HG03135 (cell line): Measurements from ENCODE around the gene CXCR6.

Source experiments
- ATAC-seq: cut with Tn5 transposase; IDR thresholded peaks from one replicate; pipeline ENCODE4 v1.9.1; 2021; ENCODE audit warnings: mild to moderate bottlenecking, moderate library complexity; ENCODE audit not compliant: unreplicated experiment

CXCR6 gene

GRCh38 chr3:45946307-45946706 lies 3.0 kb downstream of the CXCR6 start:
- ATAC-seq: no peak

- no peak for ATAC-seq
These were observed 3.6 kb downstream of the CXCR6 start for GRCh38 chr3:45946875-45947274.

DNA sequence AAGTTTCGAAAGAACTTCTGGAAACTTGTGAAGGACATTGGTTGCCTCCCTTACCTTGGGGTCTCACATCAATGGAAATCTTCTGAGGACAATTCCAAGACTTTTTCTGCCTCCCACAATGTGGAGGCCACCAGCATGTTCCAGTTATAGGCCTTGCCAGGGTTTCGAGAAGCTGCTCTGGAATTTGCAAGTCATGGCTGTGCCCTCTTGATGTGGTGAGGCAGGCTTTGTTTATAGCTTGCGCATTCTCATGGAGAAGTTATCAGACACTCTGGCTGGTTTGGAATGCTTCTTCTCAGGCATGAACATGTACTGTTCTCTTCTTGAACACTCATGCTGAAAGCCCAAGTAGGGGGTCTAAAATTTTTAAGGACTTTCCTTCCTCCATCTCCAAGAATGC lies 4.1 kb downstream of the CXCR6 start:
- ATAC-seq: no peak

GRCh38 chr3:45948311-45948781 lies 5.1 kb downstream of the CXCR6 start:
- ATAC-seq: no peak

DNA sequence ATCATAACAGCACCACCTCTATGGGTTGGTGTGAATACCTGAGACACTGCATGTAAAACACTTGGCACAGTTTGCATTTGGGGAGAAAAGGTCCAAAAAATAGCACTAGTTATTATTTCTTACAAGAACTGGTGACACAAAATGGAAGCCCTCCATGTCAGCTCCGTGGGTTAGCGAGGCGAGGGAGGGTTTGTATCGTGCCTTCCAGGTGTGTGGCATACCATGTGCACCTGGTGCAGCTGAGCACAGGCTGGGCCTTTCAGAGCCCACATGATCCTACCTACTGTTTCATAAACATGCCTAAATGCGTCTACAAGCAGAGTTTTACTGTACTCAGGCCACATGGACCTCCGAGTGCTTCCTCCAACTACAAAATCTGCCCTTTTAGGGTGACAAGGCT lies 5.6 kb downstream of the CXCR6 start:
- no peak for ATAC-seq

GRCh38 chr3:45949432-45949831 lies 6.2 kb downstream of the CXCR6 start:
- no peak for ATAC-seq

DNA sequence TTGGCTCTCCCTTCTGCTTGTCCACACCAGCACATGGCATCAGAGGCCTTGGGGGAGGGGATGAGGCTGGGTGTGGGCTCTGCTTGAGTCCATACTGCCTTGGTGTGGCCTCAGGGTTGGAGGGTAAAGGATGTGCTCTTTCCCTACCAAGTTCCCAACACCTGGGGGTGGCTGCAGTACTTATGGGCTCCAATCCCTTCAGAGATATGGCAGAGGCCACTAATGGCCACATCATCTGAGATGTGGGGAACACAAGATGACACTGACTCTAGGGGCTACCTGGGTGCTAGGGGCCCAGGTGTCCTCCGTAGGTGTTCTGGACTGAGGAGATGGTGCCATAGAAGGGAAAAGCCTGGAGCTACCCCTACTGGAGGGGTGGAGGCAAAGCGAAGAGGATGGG lies 6.9 kb downstream of the CXCR6 start:
- ATAC-seq: no peak

DNA sequence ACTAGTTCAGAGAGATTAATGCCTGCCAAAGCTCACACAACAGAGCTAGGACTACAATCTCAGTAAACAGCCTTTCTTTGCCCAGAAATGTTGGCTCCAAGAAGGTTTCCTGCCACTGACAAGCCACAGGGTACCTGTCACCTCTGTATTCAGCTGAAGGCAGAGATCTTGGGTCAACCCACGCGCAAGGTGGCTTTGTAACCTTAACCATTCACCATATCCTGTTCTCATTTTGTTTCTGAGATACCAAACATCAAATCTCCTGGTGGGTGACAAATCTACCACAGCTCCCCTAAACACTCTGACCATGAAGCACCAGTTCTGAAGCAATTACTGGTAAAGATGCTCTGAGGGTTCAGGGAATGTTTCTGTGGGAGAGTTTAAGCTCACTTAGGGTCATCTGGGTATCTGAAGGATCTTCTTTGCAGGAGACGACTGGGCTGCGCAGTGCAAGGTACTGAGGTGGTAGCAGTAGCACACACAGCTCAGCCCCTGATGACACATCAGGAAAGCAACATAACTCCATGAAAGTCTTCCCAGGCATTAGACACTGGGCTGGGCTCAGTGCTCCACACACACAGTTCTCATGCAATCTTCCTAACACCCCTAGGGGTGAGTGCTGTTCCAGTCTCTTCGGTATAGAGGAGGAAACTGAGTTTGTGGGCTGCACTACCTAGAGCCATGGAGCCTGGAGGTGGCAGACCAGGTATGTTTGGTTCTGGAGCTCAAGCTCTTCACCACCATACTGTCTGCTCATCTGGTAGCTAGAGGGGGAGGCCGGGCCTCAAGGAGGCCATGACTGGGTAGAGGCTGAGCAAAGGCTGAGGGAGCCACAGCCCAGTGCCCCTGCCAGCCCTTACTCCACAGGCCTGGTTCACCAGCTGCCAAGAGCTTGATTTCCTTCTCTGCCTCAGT lies 7.7 kb downstream of the CXCR6 start:
- ATAC-seq: no peak

GRCh38 chr3:45951946-45952345 lies 8.7 kb downstream of the CXCR6 start:
- no peak for ATAC-seq

DNA sequence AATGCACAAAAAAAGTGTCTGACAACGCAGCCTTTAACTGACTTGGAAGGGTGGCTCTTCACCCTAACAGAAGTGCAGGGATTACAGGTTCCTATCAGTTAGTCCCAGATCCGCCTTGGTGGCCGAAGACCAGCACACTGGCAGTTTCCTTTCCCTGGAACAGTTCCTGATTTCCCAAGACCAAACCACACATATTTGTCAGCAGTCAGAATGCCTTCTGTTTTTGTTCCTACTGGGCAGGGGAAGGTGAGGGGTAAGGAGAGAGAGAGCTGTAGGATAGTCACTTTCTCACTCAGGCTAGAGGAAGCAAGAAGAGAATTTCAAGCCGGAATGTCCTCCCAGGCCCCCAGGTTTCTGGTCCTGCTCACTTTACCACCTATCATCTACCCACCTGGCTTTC lies 9.2 kb downstream of the CXCR6 start:
- ATAC-seq: no peak

GRCh38 chr3:45953536-45953935 lies 10.3 kb downstream of the CXCR6 start:
- no peak for ATAC-seq

- no peak for ATAC-seq
These were observed 11.0 kb downstream of the CXCR6 start for GRCh38 chr3:45954306-45954705.

DNA sequence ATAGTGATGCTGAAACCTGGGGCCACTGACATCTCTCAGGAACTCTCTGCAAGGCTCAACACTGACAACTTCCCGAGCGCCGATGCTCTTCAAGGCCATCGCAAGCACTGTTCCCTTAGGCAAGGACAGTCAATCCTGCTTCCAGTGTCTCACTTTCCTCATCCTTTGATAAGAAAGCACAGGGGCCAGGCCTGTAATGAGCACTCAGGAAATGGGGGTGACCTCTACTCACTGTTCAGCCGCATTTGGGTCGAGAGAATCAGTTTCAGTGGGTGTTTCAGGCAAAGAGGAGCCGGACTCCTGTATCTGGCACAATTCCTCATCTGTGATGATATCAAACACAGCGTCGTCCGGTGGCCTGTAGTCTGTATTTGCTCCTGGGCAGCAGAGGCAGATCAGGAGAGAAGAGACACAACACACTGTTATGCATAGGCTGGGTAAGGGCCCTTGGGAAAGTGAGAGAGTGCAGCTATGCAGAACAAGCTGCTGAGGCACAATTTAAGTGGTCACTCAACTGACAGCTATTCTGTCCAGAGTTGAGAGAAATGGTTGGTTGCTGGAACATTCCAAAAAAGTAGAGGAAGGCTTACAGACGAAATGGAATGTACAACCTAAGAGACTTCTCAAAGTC lies 11.9 kb downstream of the CXCR6 start:
- no peak for ATAC-seq

DNA sequence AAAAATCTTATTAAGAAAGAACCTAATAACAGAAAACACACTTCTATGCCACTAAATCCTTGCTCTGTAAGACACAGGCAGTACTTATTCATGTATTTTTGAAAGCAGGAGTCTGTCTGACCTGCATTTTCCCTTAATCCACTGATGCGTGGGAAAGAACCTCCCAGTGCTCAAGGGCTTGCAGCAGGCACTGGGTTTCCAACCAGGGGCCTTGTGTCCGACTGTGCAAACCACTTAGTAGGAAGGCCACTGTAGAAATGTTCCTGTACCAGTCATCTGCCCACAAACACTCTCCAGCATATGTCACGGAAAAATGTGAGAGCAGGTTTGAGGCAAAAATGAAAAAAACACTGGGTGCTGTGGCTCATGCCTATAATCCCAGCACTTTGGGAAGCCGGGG lies 12.4 kb downstream of the CXCR6 start:
- no peak for ATAC-seq

DNA sequence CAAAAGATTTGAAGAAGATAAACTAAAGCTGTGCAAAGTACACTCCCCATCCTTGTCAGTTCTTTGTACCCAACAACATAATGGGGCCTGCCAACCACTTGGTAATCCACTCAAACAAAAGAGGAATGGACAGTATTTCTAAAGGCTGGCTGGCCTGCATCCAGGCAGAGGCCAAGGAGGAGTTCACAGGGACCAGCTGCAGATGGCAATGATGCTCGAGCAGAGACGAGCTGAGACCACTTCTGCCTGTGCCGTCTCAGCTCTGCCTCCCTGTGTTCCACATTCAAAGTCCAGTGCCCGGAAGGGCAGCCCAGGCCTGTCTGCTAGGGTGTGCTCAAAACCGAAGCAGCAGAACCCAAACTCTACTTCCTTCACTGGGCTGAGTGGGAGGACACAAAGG lies 14.3 kb downstream of the CXCR6 start:
- ATAC-seq: no peak

GRCh38 chr3:45958321-45958791 lies 15.1 kb downstream of the CXCR6 start:
- ATAC-seq: no peak

- no peak for ATAC-seq
These were observed 15.9 kb downstream of the CXCR6 start for GRCh38 chr3:45959201-45959600.

- ATAC-seq: no peak
These were observed 17.0 kb downstream of the CXCR6 start for GRCh38 chr3:45960289-45960688.

DNA sequence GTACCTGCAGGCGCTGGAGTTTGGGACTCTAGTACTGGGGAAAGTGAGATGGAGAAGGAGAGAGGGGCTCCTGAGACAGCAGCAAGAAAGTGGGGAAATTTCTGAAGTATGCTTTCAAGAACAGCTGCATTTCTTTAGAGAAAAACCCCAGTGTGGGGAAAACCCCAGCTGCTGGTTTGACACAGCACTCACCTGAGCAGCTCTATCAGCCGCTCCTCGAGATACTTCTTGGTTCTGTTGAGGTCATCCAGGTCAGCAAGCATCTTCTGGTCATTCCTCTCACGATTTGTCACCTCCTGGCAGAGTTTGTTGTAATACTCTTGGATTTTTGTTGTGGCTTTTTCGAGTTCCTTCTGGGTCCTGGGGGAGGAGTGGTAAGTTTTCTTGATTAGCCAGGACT lies 18.8 kb downstream of the CXCR6 start:
- no peak for ATAC-seq

- no peak for ATAC-seq
These were observed 20.9 kb downstream of the CXCR6 start for GRCh38 chr3:45964139-45964538.

DNA sequence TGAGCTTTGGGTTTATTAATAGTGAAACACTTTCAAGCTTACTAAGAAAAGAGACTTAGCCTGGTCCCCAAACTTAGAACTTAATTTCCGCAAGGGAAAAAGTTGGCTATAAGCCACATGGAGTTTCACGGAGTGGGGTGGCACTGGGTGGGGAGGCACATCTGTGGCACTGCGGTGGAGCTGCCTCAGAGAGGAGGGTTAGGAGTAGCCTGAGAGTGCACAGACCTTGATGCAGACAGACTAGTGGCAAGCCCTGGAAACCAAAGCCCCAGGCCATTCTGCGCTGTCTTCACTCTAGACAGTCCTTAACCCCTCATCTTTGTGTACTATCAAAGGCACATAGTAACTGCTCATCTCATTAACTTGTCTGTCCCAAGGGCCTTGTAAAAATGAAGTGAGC lies 22.0 kb downstream of the CXCR6 start:
- no peak for ATAC-seq

- no peak for ATAC-seq
These were observed 22.4 kb downstream of the CXCR6 start for GRCh38 chr3:45965653-45966052.
